ENCODE measurements around the gene FAM114A1. TPM values are rescaled to one million over a fixed set of nuclear protein-coding genes. Genes with fewer than 3 reads are reported as not detected.
"Not testable (repeated sequence)": the region's sequence is repeated elsewhere in the genome, so short reads cannot be mapped to it uniquely, and the experiment has no call there.

The FAM114A1 gene
- total RNA-seq, 1 donor from 2014 or later = 10.9 TPM

DNA sequence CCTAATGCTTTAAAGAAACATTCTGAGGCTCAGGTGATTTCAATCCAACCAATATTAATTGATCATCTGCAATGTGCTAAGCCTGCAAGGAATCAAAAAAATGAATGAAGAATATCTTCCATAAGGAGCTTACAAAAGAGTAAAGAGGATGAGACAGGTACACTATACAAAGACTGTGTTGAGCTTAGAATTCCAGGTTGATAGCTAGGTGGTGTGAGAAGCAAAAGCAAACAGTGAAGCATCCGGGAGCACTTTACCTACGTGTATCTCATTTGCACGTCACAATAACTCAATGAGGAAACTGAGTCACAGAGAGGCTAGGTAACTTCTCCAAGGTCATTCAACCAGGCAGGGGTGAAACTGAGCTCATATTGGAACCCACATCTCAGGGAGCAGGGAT is 37.1 kb downstream of the FAM114A1 start:
- no peak for DNase-seq

- no peak for DNase-seq
These were observed 38.2 kb downstream of the FAM114A1 start for GRCh38 chr4:38905652-38906385.

GRCh38 chr4:38907696-38908270 is 40.2 kb downstream of the FAM114A1 start:
- no peak for DNase-seq

DNA sequence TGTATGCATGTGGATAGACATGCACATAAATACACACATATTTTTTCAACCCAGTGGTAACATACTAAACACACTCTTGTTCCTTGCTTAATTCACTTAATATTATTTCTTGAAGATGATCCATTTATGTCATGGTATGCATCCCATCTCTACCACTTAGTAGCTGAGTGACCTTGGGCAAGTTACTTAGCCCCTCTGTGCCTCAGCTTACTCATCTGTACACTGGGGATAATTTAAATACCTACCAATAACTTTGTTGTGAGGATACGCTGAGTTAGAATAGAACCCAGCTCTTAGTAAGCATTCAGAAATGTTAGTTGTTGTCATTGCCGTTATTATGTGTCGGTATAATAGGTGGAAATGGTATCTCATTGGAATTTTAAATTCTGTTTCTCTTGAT is 41.4 kb downstream of the FAM114A1 start:
- no peak for DNase-seq

- DNase-seq = no peak
These were observed 43.7 kb downstream of the FAM114A1 start for GRCh38 chr4:38911257-38911656.

GRCh38 chr4:38914854-38915253 is 47.2 kb downstream of the FAM114A1 start:
- no peak for DNase-seq

- DNase-seq = not testable (repeated sequence)
These were observed 48.7 kb downstream of the FAM114A1 start for GRCh38 chr4:38916267-38916666.

DNA sequence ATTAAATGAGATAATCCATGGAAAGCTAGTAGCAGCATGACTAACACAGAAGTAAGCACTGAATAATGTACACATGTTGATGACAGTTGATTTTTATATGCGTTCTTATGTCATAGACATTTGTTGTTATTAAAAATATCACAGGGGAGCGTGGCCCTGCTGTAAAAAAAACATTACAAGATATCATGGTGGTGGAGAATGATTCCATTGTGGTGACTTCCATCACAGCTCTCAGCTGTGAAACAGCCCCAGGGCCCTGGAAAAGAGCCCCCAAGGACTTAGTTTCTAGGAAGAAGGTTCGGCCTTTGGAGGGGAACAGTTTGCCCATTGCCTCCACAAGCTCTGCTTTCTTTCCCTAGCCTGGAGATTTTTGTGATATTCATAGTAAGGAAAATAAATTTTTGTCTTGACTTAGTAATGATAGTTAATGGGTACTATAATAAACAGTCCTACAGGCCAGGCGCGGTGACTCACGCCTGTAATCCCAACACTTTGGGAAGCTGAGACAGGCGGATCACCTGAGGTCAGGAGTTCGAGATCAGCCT is 49.9 kb downstream of the FAM114A1 start:
- no peak for DNase-seq

DNA sequence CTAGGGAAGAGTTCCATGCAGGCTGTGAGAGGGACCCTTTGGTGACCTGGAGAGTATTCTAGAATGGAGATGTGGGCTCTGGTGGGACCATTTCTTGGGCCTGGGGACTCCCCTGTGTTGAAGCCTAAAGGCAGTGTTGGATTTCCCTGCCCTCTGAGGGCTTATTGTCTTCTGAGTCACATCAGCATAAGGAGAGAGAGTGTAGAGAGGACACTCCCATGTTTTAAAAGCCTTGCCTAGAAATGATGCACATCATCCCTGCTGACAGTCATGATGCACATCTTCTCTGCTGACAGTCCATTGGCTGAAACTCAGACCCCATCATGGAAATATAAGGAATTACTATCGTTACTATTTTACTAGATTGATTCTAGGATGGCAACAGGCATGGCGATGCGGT is 51.9 kb downstream of the FAM114A1 start:
- no peak for DNase-seq

GRCh38 chr4:38920186-38920585 is 52.6 kb downstream of the FAM114A1 start:
- no peak for DNase-seq

- DNase-seq = no peak
These were observed 53.1 kb downstream of the FAM114A1 start for GRCh38 chr4:38920677-38921076.

DNA sequence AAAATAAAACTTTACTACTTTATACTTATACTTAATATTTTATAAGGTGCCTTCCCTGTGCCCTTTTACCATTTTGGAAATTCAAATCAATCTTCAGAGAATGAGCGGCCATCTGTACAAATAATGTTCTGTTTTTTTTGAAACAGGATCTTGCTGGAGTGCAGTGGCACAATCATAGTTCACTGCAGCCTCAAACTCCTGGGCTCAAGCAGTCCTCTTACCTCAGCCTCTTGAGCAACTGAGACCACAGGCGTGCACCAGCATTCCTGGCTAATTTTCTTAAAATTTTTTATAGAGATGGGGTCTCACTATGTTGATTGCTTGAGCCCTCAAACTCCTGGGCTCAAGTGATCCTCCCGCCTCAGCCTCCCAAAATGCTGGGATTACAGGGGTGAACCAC is 53.5 kb downstream of the FAM114A1 start:
- DNase-seq = no peak

DNA sequence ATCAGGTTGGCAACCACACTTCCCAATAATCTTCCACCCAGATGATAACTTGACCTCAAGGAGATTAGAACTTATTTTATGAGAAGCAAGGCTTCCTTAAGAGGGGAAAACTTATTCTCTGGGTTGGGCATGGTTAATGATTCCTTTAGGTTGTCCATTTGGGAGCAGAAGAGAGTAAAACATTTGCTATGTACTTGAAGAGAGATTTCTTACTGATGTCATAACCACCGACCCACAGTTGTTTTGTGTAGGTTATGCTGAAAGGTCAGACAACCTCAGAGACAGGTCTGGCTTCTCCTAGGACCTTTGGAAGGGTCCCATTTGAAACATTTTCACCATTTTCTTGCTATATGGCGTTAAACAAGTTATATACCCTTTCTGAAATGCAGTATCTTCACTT is 56.1 kb downstream of the FAM114A1 start:
- no peak for DNase-seq

GRCh38 chr4:38924353-38924752 is 56.7 kb downstream of the FAM114A1 start:
- no peak for DNase-seq

GRCh38 chr4:38925492-38926413 is 58.1 kb downstream of the FAM114A1 start:
- peak; percentile 23 for DNase-seq

DNA sequence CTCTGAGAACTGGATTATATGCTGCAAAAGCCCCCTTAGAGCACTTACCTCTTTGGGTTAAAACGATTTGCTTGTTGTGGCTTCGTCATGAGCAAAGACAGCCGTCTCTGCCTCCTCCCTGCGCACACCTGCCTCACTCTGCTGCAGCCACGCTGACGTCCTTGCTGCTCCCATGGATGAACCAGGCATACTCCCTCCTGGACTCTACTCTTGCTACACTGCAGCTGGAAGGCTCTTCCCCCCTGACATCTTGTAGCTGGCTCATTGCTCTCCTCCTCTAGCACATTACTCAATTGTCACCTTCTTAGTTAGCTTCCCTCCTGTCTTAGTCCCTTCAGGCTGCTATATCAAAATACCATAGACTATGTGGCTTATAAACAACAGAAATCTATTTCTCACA is 59.3 kb downstream of the FAM114A1 start:
- DNase-seq = no peak

- no peak for DNase-seq
These were observed 61.0 kb downstream of the FAM114A1 start for GRCh38 chr4:38928568-38928967.

DNA sequence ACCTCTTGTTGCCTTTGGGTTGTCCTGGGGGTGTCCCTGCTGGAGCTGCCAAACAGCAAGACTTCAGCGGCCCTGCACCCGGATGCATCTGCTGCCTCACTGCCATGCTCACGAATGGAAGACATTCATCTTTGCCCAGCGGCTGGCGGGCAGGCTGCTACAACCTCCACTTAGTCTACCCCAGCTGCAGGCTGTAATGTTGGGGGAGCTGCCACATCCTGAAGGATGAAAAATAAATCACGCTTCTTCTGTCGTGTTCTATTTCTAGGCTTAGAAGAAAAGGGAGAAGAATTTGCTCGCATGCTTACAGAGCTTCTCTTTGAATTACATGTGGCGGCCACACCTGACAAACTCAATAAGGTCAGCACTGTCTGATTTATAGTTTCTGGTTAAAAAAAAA is 61.4 kb downstream of the FAM114A1 start:
- no peak for DNase-seq

DNA sequence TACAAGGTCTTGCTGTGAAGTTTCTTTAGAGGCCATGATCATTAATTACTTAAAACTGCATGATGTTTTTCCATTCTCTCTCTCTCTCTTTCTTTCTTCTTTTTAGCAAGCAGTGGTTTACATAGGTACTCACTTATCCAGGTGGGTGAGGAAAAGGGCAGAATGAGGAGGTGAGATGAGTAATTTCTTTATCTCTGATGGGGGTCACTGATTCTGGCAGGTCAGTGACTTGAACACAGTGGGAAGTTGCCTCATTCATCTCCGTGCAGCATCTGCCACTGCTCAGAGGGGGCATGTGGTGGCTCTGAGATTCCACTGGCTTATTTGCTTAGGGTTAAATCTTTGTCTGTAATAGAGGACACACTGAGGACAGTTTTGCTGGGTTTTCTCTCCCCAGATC is 62.6 kb downstream of the FAM114A1 start:
- DNase-seq = no peak

GRCh38 chr4:38930707-38931106 is 63.1 kb downstream of the FAM114A1 start:
- DNase-seq = no peak

GRCh38 chr4:38931125-38931524 is 63.5 kb downstream of the FAM114A1 start:
- DNase-seq = no peak

- DNase-seq = no peak
These were observed 67.9 kb downstream of the FAM114A1 start for GRCh38 chr4:38935391-38936073.
